ENCODE measurements around the gene TMEM63A. TPM values are rescaled to one million over a fixed set of nuclear protein-coding genes. Genes with fewer than 3 reads are reported as not detected.

Gene TMEM63A
- polyA plus RNA-seq, 3 donors: 3.0 to 48.0 (median 5.8) TPM

DNA sequence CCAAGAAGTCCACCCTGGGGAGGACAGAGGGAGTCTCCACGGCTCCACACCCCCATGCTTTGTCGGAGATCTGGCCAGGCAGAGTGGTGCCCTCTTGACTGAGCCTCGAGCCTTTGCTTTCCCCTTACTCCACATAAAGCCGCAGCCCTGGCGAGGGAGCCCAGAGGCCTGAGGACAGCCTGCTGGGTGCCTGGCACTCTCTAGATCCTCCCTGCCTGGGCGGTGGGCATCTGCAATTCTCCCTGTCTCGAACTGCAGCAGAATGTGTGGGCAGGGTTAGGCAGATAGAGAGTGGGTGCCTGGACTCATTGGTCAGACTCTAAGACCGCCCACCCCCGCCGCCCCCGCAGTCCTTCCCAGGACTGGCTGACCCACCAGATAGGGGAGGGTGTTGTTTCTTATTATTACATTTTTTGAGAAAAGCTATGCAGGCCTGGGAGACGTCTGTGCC is 58.3 kb downstream of the TMEM63A start:
- Histone ChIP-seq H3K9ac (ENCODE audit: insufficient read depth, low read length, poor library complexity, severe bottlenecking) (no peak overlapping the region), H3K4me2 (replicated peaks; ENCODE audit: extremely low read depth, low read length, poor library complexity, severe bottlenecking) (no peak overlapping the region), H3K79me2 (ENCODE audit: insufficient read depth, low read length) (no peaks in the 10 kb centered on the region), H3K4me3 (replicated peaks in 1 of 3; ENCODE audit: low read depth in 2 of 3, low read length in 3 of 3) (no peak overlapping the region), H3K27ac (ENCODE audit: low read depth in 1 of 2, low read length in 2 of 2) (no peak overlapping the region), H3K36me3 (replicated peaks in 1 of 2; ENCODE audit: control insufficient read depth in 1 of 2, insufficient read depth in 2 of 2, low read length in 2 of 2) (no peaks in the 10 kb centered on the region), H3K4me1 (ENCODE audit: control insufficient read depth in 1 of 2, insufficient read depth in 2 of 2, low read length in 2 of 2) (no peaks in the 10 kb centered on the region), H2AFZ (ENCODE audit: insufficient read depth, low read depth, low read length, poor library complexity, severe bottlenecking) (no peak overlapping the region), H3K9me3 (replicated peaks in 1 of 2; ENCODE audit: control insufficient read depth in 1 of 2, insufficient read depth in 1 of 2, low read length in 2 of 2) (no peaks in the 10 kb centered on the region), H4K20me1 (ENCODE audit: insufficient read depth, low read length) (no peaks in the 10 kb centered on the region), H3K27me3 (ENCODE audit: control insufficient read depth in 2 of 2, insufficient read depth in 2 of 2, low read length in 2 of 2) (no peaks in the 10 kb centered on the region)
- no peak overlapping the region for H3K27ac Mint-ChIP-seq
- H3K4me3 Mint-ChIP-seq: no peak overlapping the region
- H3K36me3 Mint-ChIP-seq: peaks cover 0 to 9% of the 10 kb centered on the region in 2 donors
- peaks cover 0 to 1% (median 0%) of the 10 kb centered on the region in 3 donors for H3K27me3 Mint-ChIP-seq (ENCODE audit: low read depth in 3 of 3)
- TF ChIP-seq CTCF (IDR thresholded peaks at IDR 0.05): no peak
- H3K9me3 Mint-ChIP-seq: peaks cover 0 to 2% (median 0%) of the 10 kb centered on the region in 7 donors
- WGBS (ENCODE audit: insufficient coverage): 92% methylated on average over 7 of the region's 12 CpGs
- intact Hi-C loops (cut with micrococcal nuclease): no loop called here
- no peak for DNase-seq
- no peaks in the 10 kb centered on the region for H3K4me1 Mint-ChIP-seq

GRCh38 chr1:225822655-225823403 is 59.4 kb downstream of the TMEM63A start:
- H3K4me2 ChIP-seq (replicated peaks; ENCODE audit: extremely low read depth, low read length, poor library complexity, severe bottlenecking): no peak overlapping the region
- peaks cover 0 to 1% (median 0%) of the 10 kb centered on the region in 3 donors for H3K27me3 Mint-ChIP-seq (ENCODE audit: low read depth in 3 of 3)
- H3K9me3 Mint-ChIP-seq: peaks cover 0 to under 1% (median 0%) of the 10 kb centered on the region in 7 donors
- H3K4me1 Mint-ChIP-seq: peaks cover 4% of the 10 kb centered on the region
- peaks cover 1 to 2% of the 10 kb centered on the region in 2 donors for H3K4me1 ChIP-seq (ENCODE audit: control insufficient read depth in 1 of 2, insufficient read depth in 2 of 2, low read length in 2 of 2)
- H3K9me3 ChIP-seq (replicated peaks in 1 of 2; ENCODE audit: control insufficient read depth in 1 of 2, insufficient read depth in 1 of 2, low read length in 2 of 2): no peaks in the 10 kb centered on the region
- no peak overlapping the region for H3K27ac ChIP-seq (ENCODE audit: low read depth in 1 of 2, low read length in 2 of 2)
- no peak for TF ChIP-seq CTCF (IDR thresholded peaks at IDR 0.05)
- WGBS (ENCODE audit: insufficient coverage): 92% methylated on average over 8 of the region's 12 CpGs
- H3K79me2 ChIP-seq (ENCODE audit: insufficient read depth, low read length): no peaks in the 10 kb centered on the region
- no peak overlapping the region for H3K4me3 Mint-ChIP-seq
- intact Hi-C loops (cut with micrococcal nuclease): no loop called here
- no peaks in the 10 kb centered on the region for H4K20me1 ChIP-seq (ENCODE audit: insufficient read depth, low read length)
- H3K27ac Mint-ChIP-seq: no peak overlapping the region
- peaks cover 0 to 9% of the 10 kb centered on the region in 2 donors for H3K36me3 Mint-ChIP-seq
- H3K4me3 ChIP-seq (replicated peaks in 1 of 3; ENCODE audit: low read depth in 2 of 3, low read length in 3 of 3): no peak overlapping the region
- H3K9ac ChIP-seq (ENCODE audit: insufficient read depth, low read length, poor library complexity, severe bottlenecking): no peak overlapping the region
- no peak overlapping the region for H2AFZ ChIP-seq (ENCODE audit: insufficient read depth, low read depth, low read length, poor library complexity, severe bottlenecking)
- H3K36me3 ChIP-seq (replicated peaks in 1 of 2; ENCODE audit: control insufficient read depth in 1 of 2, insufficient read depth in 2 of 2, low read length in 2 of 2): no peaks in the 10 kb centered on the region
- no peaks in the 10 kb centered on the region for H3K27me3 ChIP-seq (ENCODE audit: control insufficient read depth in 2 of 2, insufficient read depth in 2 of 2, low read length in 2 of 2)
- no peak for DNase-seq

Data from CD14-positive monocyte (primary cell).